DMS53 treated with DMSO at 0.1 percent for 48 hours (cell line): ENCODE results near the gene AP2A1.
"Not testable (repeated sequence)": the region's sequence is repeated elsewhere in the genome, so short reads cannot be mapped to it uniquely, and the experiment has no call there.

Experiments
- DNase-seq: peaks from one replicate; lab custom pipeline; 2025; ENCODE audit not compliant: unreplicated experiment; lab: John Stamatoyannopoulos, UW

Gene AP2A1

DNA sequence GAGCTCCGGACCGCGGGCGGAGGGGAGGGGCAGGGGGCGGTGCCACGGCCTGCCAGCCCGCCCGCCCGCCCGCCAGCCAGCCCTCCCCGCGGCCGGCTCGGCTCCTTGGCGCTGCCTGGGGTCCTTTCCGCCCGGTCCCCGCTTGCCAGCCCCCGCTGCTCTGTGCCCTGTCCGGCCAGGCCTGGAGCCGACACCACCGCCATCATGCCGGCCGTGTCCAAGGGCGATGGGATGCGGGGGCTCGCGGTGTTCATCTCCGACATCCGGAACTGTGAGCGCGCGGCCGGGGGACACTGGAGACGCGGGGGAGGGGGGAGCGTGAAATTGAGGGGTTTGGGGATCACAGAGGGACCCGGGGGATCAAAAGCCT is at the start of gene AP2A1:
Gene AP2A1, plus strand, starts transcription at position 72 of the 370 bp plus-strand sequence. Its CDS starts 133 bp downstream, at position 205.
- DNase-seq = no peak

DNA sequence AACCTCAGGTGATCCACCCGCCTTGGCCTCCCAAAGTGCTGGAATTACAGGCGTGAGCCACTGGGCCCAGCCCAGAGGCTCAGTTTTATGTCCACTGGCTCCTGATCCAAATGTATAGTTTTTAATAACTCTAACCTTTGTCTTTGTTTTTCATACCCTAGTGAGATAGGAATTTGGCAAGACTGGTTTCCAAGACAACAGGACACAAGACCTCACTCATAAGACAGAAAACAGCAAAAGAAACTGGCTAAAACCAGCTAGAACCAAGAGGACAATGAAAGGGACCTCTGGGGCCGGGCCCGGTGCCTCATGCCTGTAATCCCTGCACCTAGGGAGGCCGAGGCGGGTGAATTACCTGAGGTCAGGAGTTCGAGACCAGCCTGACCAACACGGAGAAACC is 48.3 kb upstream of the AP2A1 start:
- no peak for DNase-seq

DNA sequence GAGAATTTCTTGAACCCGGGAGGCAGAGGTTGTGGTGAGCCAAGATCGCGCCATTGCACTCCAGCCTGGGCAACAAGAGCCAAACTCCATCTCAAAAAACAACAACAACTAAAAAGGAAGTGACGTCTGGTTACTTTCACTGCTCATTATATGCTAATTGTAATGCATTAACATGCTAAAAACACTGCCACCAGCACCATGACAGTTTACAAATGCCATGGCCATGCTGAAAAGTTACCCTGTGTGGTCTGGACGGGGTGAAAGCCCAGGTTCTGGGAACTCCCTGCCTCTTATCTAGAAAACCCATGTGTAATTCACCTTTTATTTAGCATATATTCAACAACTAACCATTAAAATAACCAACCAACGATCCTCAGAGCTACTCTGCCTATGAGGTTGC is 47.8 kb upstream of the AP2A1 start:
- no peak for DNase-seq

DNA sequence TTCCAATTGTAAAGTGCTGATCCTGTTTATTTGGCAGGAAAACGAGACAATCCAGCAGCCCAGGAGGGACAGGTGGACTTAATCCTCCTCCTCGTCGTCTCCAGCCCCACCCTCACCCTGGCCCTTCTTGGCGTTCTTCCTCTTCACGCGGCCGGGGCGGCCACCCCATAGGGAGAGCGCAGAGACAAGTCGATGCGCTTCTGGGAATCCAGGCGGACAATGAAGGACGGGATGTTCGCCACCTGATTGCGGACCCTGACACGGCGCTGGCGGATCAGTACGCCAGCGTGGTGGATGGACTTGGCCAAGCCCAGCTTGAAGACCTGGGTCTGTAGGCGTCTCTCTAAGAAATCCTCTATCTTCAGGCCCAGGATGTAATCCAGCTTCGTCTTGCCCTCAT is 47.4 kb upstream of the AP2A1 start:
- not testable (repeated sequence) for DNase-seq

DNA sequence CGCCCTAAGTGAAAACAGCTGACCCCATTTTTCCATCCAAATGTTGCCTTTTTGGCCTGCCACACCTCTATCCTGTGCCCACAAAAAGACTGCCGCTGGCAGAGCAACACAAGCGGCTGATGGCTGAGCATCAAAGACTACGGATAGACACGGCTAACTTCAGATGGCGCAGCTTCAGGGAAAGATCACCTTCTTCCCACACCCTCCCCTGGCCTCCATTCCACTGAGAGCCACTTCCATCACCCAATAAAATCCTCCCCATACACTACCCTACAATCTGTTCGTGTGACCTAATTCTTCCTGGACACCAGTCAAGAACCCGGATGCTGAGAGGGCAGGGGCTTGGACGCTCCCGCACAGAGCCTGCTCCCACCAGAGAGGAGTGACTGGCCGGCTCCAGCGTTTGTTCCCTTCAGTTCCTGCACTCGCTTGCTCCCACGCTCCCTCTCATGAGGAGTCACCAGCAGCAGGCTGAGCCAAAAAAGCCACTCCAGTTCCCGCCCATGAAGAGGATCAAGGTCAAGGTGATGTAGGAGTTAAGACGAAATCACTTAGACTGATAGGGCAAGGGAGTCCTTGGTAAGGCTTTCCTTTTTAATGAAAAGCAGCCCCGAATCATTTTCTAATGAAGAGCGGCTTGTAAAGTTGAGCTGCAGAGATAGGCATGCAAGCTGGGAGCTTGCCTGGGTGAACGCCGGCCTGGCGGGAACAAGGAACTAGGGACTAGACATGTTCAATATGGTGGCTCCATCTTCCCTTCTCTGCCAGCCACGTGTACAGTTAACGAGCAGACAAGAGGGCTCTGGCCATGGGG is 39.4 kb upstream of the AP2A1 start:
- no peak for DNase-seq

DNA sequence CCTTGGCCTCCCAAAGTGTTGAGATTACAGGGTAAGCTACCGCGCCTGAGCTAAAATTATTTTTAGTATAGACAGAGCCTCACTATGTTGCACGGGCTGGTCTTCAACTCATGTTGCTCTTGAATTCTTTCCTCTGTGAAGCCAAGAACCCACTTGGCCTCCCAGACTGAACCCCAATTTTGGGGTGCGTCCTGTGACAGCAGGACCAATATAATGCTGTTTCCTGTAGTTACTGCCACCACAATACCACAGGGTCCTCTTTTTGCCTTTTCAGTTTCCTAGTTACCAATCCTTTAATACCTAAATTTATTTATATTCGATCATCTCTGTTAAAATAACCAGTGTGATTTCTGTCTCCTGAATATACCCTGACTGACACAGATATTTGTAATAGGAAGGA is 36.6 kb upstream of the AP2A1 start:
- DNase-seq = no peak

DNA sequence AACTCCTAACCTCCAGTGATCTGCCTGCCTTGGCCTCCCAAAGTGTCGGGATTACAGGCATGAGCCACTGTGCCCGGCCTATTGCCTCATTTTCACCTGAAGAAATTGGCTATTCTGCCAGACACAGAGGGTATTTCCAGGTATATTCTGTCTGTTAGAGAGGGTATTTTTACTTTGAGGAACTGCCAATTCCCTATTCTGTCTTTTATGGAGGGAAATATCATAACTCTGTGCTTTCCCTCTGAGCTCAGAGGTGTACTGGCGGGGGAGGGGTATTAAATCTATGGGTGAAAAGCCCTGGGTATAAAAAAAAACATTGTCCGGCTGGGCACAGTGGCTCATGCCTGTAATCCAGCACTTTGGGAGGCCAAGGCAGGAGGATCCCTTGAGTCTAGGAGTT is 28.5 kb upstream of the AP2A1 start:
- no peak for DNase-seq

DNA sequence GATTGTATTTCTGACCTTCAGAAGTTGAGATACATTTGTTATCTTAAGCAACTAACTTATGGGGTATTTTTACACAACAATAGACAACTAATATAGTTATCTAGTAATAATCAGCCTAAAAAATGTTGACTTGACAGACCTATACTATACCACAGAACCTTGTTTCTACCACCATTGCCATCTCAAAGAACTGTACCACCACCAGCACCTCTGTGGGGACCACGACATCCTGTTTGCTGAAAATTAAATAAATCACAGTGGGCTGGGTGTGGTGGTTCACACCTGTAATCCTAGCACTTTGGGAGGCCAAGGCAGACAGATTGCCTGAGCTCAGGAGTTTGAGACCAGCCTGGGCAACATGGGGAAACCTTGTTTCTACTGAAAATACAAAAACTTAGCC is 27.7 kb upstream of the AP2A1 start:
- no peak for DNase-seq

DNA sequence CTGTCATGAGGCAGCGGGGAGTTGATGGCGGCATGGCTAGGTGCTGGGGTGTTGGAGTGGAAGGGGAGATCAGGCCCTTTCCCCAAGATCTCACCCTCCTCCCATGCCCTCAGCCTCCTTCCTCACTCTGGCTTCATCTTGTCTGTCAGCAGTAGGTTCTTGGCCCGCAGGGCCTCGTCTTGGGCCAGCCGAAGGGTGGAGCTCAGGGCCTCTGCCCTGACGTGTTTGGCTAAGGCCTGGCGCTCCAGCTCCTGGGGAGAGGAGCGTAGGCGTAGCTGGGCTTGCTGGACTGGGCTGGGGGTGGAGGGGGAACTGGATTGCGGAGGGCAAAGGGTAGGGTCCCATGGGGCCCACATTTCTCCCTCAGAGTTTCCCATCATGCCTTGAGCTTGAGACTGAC is 26.9 kb upstream of the AP2A1 start:
- DNase-seq = no peak

DNA sequence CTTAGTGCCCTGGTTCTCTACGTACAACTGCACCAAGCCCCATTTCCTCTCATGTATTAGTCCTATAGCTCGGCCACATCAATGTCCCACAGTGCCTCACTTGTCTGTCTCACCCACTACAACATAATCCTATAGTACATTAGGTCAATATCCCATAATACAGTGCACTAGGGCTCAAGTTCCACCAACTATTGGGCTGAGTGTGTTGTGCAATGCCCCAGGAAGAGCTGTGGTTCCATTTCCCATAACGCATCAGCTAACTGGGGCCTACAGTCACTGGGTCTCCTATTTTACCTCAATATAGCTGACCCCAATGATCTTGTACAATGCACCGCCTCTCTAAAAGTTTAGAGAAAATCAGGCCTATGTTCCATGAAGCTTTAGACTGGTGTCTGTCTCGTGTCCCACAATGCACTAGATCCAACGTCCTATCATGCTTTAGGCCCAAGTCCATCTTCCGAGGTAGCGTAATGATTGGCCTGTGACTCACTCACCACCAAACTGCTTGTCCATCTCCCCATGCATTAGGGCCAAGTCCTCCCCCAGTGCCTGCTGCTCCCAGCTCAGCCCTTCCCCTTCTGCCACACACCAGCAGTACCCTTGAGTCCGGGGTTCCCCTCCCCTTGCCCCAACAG is 25.5 kb upstream of the AP2A1 start:
- no peak for DNase-seq

DNA sequence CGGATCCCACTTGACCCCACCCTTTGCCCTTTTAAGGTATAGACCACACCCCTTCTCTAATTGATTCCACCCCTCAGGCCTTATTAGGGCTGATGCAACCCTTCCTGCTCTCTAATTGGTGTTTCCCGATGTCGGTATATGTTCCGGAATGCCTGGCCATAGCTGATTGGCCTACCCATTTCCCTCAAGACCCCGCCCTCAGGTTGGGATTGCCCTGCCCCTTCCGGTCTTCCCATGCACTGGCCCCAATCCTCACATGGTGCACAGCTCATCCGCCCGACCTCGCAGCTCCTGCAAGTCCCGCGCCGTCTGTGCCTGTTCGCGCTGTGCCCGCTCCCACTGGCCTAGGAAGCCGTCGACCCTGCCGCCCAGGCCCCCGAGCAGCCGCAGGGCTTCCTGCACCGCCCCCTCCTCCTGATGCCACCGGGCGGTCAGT is 21.8 kb upstream of the AP2A1 start:
- no peak for DNase-seq

DNA sequence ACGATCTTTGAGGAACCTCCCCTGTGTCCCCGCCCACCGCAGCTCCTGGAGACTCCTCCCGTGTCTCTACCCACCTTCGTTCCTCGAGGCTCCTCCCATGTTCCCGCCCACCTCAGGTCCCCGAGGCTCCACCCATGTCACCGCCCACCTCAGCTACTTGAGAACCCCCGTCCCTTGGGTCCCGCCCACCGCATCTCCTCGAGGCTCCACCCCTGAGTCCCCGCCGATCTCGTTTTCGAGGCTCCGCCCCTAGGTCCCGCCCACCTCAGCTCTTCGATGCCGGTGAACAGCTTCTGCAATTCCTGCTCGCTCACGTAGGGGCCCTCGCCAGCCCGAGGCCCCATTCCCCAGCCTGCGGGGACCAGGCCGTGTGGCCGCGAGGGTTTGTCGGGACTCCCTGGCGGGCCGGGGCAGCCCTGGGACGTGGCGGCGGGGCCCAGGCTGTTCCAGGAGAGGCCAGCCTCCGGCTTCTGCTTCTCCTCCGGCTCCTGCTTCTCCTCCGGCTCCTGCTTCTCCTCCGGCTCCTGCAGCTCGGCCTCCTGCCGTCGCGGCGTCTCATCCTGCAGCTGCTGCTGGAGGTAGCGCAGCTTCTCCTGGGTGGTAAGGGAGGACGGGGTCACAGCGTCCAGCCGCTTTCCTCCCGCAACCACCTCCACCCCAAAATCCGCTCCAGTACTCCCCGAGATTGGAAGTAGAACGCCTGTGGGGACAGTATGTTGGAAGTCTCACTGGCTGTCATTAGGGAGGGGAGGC is 20.4 kb upstream of the AP2A1 start:
- no peak for DNase-seq

DNA sequence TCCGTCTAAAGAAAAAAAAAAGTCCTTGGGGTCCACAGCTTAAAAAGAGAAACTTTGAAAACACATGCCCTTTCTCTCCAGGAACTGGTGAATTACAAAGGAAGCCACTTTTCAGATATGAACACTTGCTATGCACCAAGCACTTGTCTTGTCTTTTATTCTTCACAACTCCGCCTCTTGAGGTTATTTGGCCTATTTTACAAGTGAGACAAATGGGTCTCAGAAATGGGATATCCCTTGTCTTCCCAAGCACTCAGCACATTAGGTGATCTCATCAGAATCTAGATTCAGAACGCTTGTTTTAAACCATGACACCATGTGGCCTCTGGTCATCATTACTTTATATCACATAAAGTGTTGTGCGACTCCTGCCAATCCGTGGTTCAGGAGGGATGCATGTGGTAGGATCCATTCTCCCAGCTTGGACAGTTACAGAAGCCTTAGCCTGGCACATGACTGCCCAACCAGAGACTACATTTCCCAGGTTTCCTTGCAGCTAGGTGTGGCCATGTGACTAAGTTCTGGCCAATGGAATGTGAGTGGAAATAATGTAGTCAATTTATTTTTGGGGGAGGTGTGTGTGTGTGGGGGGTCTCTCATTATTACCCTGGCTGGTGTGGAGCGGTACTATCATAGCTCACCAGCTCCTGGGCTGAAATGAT is 17.6 kb upstream of the AP2A1 start:
- DNase-seq = no peak

DNA sequence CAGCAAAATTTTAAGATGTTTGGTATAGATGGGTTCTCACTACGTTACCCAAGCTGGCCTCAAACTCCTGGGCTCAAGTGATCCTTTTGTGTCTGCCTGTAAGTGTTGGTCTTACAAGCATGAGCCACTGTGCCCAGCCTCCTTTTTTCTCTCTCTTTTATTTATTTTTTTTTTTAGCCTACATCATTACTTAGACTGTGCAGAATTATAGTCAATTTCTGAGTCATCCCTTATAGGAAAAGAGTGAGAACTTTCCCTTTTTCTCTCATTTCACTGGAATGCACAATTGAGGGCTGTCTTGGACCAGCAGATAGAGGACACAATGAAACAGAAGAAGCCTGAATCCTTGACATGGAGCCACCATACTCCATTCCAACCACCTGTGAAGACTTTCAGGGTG is 17.0 kb upstream of the AP2A1 start:
- DNase-seq = no peak

DNA sequence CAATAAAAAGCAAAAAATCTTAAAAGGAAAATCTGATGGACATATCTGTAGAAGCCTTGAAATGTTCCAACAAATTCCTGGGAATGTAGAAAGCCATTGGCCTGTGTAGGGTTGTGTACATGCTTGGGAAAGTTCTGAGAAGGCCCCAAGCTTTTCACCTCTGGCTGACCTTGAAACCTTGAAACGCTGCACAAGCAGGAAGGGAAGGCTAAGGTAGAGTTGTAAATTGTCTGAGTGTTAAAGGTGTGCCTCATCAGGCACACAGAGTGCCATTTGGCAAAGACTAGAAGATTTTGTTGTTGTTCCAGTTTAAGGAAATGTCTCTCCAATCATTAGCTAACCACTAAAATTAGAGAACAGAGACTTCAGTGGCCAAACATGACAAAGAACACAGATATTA is 14.1 kb upstream of the AP2A1 start:
- no peak for DNase-seq

DNA sequence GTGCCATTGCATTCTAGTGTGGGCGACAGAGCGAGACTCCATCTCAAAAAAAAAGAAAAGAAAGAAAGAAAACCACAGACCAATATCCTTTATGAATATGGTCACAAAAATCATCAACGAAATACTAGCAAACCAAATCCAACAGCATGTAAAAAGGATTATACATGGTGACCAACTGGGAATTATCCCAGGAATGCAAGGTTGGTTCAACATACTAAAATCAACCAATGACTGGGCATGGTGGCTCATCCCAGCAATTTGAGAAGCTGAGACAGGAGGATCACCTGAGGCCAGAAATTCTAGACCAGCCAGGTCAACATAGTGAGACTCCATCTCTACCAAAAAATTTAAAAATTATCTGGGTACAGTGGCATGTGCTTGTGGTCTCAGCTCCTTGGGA is 10.8 kb upstream of the AP2A1 start:
- no peak for DNase-seq

DNA sequence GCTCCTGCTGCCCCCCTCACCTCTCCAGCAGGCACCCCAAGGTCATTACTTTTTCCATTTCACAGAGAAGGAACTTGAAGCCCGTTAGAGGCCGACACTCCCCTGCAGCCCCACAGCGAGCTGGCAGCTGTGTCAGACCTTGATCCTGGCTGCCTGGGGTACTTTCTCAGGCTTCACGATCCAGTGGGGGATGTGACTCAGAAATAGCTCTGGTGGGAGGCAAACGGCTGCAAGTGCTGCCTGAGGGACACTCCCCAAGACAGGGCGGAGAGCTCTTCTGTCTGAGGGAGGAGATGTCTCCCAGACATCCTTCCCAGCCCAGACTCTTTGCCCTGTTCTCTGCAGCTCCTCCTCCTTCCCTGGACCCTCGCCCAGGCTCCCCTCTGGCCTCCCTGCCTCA is 8.5 kb upstream of the AP2A1 start:
- no peak for DNase-seq

DNA sequence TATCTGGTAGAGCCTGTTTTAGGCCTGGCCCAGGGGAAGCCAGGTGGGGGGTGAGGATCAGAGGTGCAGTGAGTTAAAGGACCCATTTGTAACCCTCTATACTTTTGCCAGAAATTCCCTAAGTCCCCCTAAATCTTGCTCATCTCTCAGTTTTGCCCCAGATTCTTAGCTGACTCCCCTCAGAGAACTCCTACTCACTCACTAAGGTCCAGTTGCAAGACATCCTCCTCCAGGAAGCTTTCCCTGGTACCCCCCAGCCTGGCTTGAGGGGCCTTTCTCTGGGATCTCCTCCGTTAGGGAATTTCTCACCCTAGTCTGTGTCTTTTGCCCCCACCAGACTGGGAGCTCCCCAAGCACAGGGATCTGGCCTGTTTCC is 5.6 kb upstream of the AP2A1 start:
- DNase-seq = no peak

DNA sequence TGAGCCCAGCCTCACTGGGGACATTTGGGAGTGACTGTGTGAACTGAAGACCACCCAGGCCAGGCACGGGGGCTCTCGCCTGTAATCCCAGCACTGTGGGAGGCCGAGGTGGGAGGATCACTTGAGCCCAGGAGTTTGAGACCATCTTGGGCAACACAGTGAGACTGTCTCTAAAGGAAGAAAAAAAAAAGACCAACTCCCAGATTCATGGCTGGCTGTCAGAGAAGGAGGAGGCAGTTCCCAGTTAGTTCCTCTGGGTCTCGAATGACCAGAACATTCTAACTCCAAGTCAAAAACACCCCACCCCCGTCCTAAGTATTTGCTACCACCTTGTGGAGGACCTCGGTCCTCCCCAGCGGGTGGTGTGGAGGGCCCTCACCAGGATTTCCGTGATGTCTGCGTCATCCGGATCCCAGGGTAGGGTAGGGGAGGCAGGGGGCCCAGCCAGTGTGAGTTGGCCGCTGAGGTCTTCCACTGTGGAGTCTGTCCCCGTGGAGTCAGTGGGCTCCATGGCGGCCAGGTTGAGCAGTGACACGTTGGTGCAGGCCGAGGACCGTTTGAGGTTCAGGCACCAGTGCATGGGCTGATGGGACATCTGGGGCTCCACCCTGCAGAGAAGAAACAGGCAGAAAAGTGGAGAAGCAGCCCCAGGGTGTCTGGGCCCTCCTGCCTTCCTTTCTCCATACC is 5.0 kb upstream of the AP2A1 start:
- no peak for DNase-seq

DNA sequence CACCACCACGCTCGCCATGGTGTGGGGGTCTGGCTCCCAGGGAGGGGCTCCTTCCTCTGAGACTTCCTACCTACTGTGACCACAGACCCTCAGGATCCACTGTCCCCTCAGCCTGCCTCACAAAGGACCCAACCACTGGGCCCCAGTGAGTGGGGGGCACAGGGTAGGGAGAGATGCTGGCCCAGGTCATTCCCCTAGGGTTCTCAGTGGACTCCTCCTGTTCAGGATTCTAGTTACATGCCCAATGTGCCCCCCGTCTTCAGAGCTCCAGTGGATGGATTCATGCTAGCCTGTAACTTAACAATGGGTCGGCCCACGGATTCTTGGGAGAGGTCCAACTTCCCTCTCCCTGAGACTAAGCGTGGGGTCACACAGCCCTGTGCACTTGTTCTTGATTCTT is 3.6 kb upstream of the AP2A1 start, which contains the start of gene TSKS:
Gene TSKS, minus strand, starts transcription at position 77 of the 400 bp plus-strand sequence. Its CDS starts 59 bp downstream, at position 18.
- no peak for DNase-seq

DNA sequence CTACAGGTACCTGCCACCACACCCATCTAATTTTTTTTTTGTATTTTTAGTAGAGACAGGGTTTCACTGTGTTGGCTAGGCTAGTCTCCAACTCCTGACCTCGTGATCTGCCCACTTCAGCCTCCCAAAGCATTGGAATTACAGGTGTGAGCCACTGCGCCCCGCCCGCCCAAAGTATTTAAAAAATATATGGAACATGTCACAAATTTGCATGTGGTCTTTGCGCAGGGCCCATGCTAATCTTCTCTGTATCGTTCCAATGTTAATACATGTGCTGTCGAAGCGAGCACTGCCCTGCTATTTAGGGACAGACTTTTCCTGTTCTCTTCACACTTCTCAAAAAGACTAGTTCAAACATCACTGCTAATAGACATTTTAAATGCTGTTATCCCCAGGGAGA is 2.5 kb upstream of the AP2A1 start:
- DNase-seq = no peak
